Liver (tissue), 9 donors: Measurements from ENCODE around the gene SLC11A1. TPM values are rescaled to one million over a fixed set of nuclear protein-coding genes. Genes with fewer than 3 reads are reported as not detected.

Source experiments
- DNase-seq: peaks from one replicate; pipeline ENCODE4 v3.0.0-alpha.2; 2017; ENCODE audit warnings: low spot score
- H3K27ac ChIP-seq, 2 donors: one replicate each; pipeline ENCODE4 v1.7.0; 2013; ENCODE audit warnings: inconsistent platforms in 2 of 2, low read length in 2 of 2, control low read depth in 1 of 2, low read depth in 1 of 2, mild to moderate bottlenecking in 1 of 2
- H3K27me3 ChIP-seq, 4 donors: one replicate each; pipeline versions ENCODE4 v1.6.1 to v1.7.0; 2013; ENCODE audit warnings: low read length in 3 of 4, inconsistent platforms in 1 of 4, mild to moderate bottlenecking in 1 of 4, moderate library complexity in 1 of 4; ENCODE audit not compliant: control insufficient read depth in 4 of 4, insufficient read depth in 4 of 4
- H3K36me3 ChIP-seq, 4 donors: one replicate each; pipeline versions ENCODE4 v1.6.1 to v1.7.0; 2013; ENCODE audit warnings: low read length in 3 of 4, mild to moderate bottlenecking in 3 of 4, low read depth in 1 of 4, moderate library complexity in 1 of 4; ENCODE audit not compliant: control insufficient read depth in 4 of 4, insufficient read depth in 3 of 4
- H3K4me1 ChIP-seq, 4 donors: one replicate each; pipeline versions ENCODE4 v1.6.1 to v1.7.0; 2013; ENCODE audit warnings: low read length in 3 of 4, mild to moderate bottlenecking in 3 of 4, moderate library complexity in 1 of 4; ENCODE audit not compliant: control insufficient read depth in 4 of 4, insufficient read depth in 4 of 4
- H3K4me3 ChIP-seq, 3 donors: one replicate each; pipeline versions ENCODE4 v1.6.1 to v1.7.0; 2013; ENCODE audit warnings: low read length in 3 of 3, control low read depth in 1 of 3, low read depth in 1 of 3, mild to moderate bottlenecking in 1 of 3
- H3K9ac ChIP-seq, 2 donors: one replicate each; pipeline ENCODE4 v1.7.0; 2013; ENCODE audit warnings: low read length in 2 of 2, mild to moderate bottlenecking in 2 of 2, moderate library complexity in 2 of 2, control low read depth in 1 of 2, low read depth in 1 of 2
- H3K9me3 ChIP-seq, 4 donors: one replicate each; pipeline versions ENCODE4 v1.6.1 to v1.7.0; 2013; ENCODE audit warnings: low read length in 3 of 4; ENCODE audit not compliant: control insufficient read depth in 4 of 4
- EGR1 ChIP-seq, 2 donors: IDR thresholded peaks; 2 replicates each; pipeline ENCODE4 v1.6.1; 2016 to 2018; ENCODE audit warnings: antibody characterized with exemption in 2 of 2, low read depth in 2 of 2
- FOXA1 ChIP-seq: IDR thresholded peaks from 2 replicates; pipeline ENCODE4 v1.6.1; 2016; ENCODE audit warnings: antibody characterized with exemption
- FOXA2 ChIP-seq: IDR thresholded peaks from 2 replicates; pipeline ENCODE4 v1.6.1; 2016; ENCODE audit warnings: antibody characterized with exemption
- GABPA ChIP-seq, 2 donors: IDR thresholded peaks in 1 of 2; conservative IDR thresholded peaks in 1 of 2; 2 replicates each; pipeline ENCODE4 v1.6.1; 2016; ENCODE audit warnings: antibody characterized with exemption in 2 of 2, mild to moderate bottlenecking in 1 of 2, moderate library complexity in 1 of 2
- HNF4A ChIP-seq, 2 donors: conservative IDR thresholded peaks; 2 replicates each; pipeline ENCODE4 v1.6.1; 2016; ENCODE audit warnings: antibody characterized with exemption in 2 of 2, mild to moderate bottlenecking in 2 of 2
- HNF4G ChIP-seq: IDR thresholded peaks from 2 replicates; pipeline ENCODE4 v1.6.1; 2016; ENCODE audit warnings: antibody characterized with exemption
- JUND ChIP-seq, 2 donors: IDR thresholded peaks; 2 replicates each; pipeline ENCODE4 v1.6.1; 2016; ENCODE audit warnings: antibody characterized with exemption in 2 of 2
- NR2F2 ChIP-seq: IDR thresholded peaks from 2 replicates; pipeline ENCODE4 v1.6.1; 2016; ENCODE audit warnings: antibody characterized with exemption
- RAD21 ChIP-seq, 2 donors: IDR thresholded peaks; 2 replicates each; pipeline ENCODE4 v1.6.1; 2016; ENCODE audit warnings: antibody characterized with exemption in 2 of 2, mild to moderate bottlenecking in 2 of 2
- RXRA ChIP-seq, 2 donors: IDR thresholded peaks; 2 replicates each; pipeline ENCODE4 v1.6.1; 2017 to 2018; ENCODE audit warnings: antibody characterized with exemption in 2 of 2, mild to moderate bottlenecking in 1 of 2
- SP1 ChIP-seq: IDR thresholded peaks from 2 replicates; pipeline ENCODE4 v1.6.1; 2018; ENCODE audit warnings: antibody characterized with exemption, mild to moderate bottlenecking
- TAF1 ChIP-seq: conservative IDR thresholded peaks from 2 replicates; pipeline ENCODE4 v1.6.1; 2016; ENCODE audit warnings: antibody characterized with exemption, mild to moderate bottlenecking
- YY1 ChIP-seq: IDR thresholded peaks from 2 replicates; pipeline ENCODE4 v1.6.1; 2016; ENCODE audit warnings: antibody characterized with exemption, mild to moderate bottlenecking
- WGBS: extraction: QIAGEN DNeasy Blood & Tissue Kit; methylation state at CpG from one replicate; pipeline ENCODE4 v1.1.7; 2013; 5-methylcytosine and 5-hydroxymethylcytosine counted together
- polyA plus RNA-seq, 2 donors: library from polyadenylated mRNA; stranded (reverse) in 1 of 2; unstranded in 1 of 2; fragments of 200-250 nt in 1 of 2; fragments of >200 nt in 1 of 2; fragmentation: Nextera tagmentation in 1 of 2; extraction: Ambion mirVana in 1 of 2; gene quantifications; one replicate each; pipeline versions ENCODE4 v1.2.1 to v1.2.3, GENCODE V29; 2013 to 2015
- total RNA-seq, 2 donors: library from RNA; depleted of rRNA; stranded (reverse); fragments of >200 nt; gene quantifications; one replicate each; pipeline ENCODE4 v1.2.3, GENCODE V29; 2014
- TF ChIP-seq, protein P1 (sequence below): IDR thresholded peaks from 2 replicates; pipeline ENCODE4 v1.6.1; 2016; ENCODE audit warnings: antibody characterized with exemption
- TF ChIP-seq, protein P2 (sequence below): fragments of 150-350 bp; IDR thresholded peaks from 2 replicates; pipeline ENCODE4 v1.5.1; 2017; ENCODE audit warnings: improper control_type of control experiment, low read depth, low read length; ENCODE audit not compliant: missing input control
- TF ChIP-seq, protein P3 (sequence below): IDR thresholded peaks from 2 replicates; pipeline ENCODE4 v1.6.1; 2016; ENCODE audit warnings: antibody characterized with exemption, mild to moderate bottlenecking
- TF ChIP-seq, protein P4 (sequence below): IDR thresholded peaks from 2 replicates; pipeline ENCODE4 v1.6.1; 2016; ENCODE audit warnings: antibody characterized with exemption
- TF ChIP-seq, protein P5 (sequence below): IDR thresholded peaks from 2 replicates; pipeline ENCODE4 v1.6.1; 2016; ENCODE audit warnings: antibody characterized with exemption
- donor health status: healthy.
- donor health status: healthy.
- donor health status: healthy.
- donor health status: healthy.
- donor health status: healthy.

SLC11A1 gene
- total and polyA plus RNA-seq, 4 donors = 1.4 to 23.0 (median 3.2) TPM

DNA sequence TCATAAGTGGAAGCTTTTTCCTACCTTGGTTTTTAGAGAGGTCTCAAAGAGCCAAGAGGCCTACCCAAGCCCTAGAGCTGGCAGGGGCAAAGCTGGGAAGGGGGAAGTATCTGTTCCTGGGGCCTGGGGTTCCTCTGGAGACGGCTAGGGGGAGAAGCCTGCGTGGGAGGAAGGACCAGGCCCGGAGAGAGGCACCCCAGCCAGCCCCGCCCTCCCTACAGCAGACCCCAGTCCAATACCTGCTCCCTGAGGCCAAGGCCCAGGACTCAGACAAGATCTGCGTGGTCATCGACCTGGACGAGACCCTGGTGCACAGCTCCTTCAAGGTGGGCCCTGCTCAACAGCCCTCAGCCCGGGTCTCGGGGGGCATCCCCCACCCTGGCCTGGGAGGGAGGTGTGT lies 19.8 kb downstream of the SLC11A1 start:
- Histone ChIP-seq H3K9me3 (no peaks in the 10 kb centered on the region), H3K4me3 (peak overlapping the region; percentile 76 to 91 (median 88)), H3K36me3 (peaks cover 7 to 19% (median 12%) of the 10 kb centered on the region in 4 donors), H3K27ac (peak overlapping the region; percentile 40 to 67), H3K4me1 (peaks cover 23 to 70% (median 63%) of the 10 kb centered on the region in 4 donors), H3K9ac (peak overlapping the region in 1 of 2 donors; percentile 84), H3K27me3 (no peaks in the 10 kb centered on the region)
- TF ChIP-seq, protein P1, sequence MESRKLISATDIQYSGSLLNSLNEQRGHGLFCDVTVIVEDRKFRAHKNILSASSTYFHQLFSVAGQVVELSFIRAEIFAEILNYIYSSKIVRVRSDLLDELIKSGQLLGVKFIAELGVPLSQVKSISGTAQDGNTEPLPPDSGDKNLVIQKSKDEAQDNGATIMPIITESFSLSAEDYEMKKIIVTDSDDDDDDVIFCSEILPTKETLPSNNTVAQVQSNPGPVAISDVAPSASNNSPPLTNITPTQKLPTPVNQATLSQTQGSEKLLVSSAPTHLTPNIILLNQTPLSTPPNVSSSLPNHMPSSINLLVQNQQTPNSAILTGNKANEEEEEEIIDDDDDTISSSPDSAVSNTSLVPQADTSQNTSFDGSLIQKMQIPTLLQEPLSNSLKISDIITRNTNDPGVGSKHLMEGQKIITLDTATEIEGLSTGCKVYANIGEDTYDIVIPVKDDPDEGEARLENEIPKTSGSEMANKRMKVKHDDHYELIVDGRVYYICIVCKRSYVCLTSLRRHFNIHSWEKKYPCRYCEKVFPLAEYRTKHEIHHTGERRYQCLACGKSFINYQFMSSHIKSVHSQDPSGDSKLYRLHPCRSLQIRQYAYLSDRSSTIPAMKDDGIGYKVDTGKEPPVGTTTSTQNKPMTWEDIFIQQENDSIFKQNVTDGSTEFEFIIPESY = no peak
- TF ChIP-seq EGR1 (IDR thresholded peaks at IDR 0.05; ENCODE audit: low read depth in 2 of 2) = no peak
- TF ChIP-seq, protein P2, sequence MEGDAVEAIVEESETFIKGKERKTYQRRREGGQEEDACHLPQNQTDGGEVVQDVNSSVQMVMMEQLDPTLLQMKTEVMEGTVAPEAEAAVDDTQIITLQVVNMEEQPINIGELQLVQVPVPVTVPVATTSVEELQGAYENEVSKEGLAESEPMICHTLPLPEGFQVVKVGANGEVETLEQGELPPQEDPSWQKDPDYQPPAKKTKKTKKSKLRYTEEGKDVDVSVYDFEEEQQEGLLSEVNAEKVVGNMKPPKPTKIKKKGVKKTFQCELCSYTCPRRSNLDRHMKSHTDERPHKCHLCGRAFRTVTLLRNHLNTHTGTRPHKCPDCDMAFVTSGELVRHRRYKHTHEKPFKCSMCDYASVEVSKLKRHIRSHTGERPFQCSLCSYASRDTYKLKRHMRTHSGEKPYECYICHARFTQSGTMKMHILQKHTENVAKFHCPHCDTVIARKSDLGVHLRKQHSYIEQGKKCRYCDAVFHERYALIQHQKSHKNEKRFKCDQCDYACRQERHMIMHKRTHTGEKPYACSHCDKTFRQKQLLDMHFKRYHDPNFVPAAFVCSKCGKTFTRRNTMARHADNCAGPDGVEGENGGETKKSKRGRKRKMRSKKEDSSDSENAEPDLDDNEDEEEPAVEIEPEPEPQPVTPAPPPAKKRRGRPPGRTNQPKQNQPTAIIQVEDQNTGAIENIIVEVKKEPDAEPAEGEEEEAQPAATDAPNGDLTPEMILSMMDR = no peak
- TF ChIP-seq HNF4G = no peak
- TF ChIP-seq JUND (IDR thresholded peaks at IDR 0.05) = no peak
- 35% methylated on average over 9 of the region's 9 CpGs for WGBS
- no peak for DNase-seq

DNA sequence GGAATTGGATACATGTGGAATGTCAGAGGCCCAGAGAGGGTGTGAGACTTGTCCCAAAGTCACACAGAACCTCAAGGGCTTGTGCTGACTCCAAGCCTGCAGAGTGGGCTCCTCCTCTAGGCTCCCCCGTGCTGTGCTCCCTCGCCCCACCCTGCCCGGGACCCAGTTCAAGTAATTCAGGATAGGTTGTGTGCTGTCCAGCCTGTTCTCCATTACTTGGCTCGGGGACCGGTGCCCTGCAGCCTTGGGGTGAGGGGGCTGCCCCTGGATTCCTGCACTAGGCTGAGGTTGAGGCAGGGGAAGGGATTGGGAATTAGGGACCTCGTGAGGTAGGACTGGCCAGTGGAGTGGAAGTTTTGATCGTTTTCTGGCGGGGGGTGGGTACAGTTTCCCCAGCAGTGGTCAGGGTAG lies 20.4 kb downstream of the SLC11A1 start:
- 34% methylated on average over 8 of the region's 8 CpGs for WGBS
- no peaks in the 10 kb centered on the region for H3K9me3 ChIP-seq
- no peak overlapping the region for H3K4me3 ChIP-seq
- H3K4me1 ChIP-seq = peaks cover 19 to 69% (median 62%) of the 10 kb centered on the region in 4 donors
- H3K27me3 ChIP-seq = no peaks in the 10 kb centered on the region
- TF ChIP-seq NR2F2 (no peak), FOXA2 (no peak), EGR1 (IDR thresholded peaks at IDR 0.05; ENCODE audit: low read depth in 2 of 2) (no peak), HNF4A (conservative IDR thresholded peaks at IDR 0.05) (no peak), TAF1 (no peak), YY1 (no peak), FOXA1 (no peak), RXRA (IDR thresholded peaks at IDR 0.05) (no peak), HNF4G (no peak), SP1 (no peak), JUND (IDR thresholded peaks at IDR 0.05) (no peak), RAD21 (IDR thresholded peaks at IDR 0.05) (no peak), GABPA (IDR thresholded peaks at IDR 0.05 in 1 of 2, conservative IDR thresholded peaks at IDR 0.05 in 1 of 2) (no peak)
- TF ChIP-seq, protein P3, sequence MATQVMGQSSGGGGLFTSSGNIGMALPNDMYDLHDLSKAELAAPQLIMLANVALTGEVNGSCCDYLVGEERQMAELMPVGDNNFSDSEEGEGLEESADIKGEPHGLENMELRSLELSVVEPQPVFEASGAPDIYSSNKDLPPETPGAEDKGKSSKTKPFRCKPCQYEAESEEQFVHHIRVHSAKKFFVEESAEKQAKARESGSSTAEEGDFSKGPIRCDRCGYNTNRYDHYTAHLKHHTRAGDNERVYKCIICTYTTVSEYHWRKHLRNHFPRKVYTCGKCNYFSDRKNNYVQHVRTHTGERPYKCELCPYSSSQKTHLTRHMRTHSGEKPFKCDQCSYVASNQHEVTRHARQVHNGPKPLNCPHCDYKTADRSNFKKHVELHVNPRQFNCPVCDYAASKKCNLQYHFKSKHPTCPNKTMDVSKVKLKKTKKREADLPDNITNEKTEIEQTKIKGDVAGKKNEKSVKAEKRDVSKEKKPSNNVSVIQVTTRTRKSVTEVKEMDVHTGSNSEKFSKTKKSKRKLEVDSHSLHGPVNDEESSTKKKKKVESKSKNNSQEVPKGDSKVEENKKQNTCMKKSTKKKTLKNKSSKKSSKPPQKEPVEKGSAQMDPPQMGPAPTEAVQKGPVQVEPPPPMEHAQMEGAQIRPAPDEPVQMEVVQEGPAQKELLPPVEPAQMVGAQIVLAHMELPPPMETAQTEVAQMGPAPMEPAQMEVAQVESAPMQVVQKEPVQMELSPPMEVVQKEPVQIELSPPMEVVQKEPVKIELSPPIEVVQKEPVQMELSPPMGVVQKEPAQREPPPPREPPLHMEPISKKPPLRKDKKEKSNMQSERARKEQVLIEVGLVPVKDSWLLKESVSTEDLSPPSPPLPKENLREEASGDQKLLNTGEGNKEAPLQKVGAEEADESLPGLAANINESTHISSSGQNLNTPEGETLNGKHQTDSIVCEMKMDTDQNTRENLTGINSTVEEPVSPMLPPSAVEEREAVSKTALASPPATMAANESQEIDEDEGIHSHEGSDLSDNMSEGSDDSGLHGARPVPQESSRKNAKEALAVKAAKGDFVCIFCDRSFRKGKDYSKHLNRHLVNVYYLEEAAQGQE = no peak
- TF ChIP-seq, protein P2 = no peak
- TF ChIP-seq, protein P4, sequence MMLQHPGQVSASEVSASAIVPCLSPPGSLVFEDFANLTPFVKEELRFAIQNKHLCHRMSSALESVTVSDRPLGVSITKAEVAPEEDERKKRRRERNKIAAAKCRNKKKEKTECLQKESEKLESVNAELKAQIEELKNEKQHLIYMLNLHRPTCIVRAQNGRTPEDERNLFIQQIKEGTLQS = no peak
- TF ChIP-seq, protein P5, sequence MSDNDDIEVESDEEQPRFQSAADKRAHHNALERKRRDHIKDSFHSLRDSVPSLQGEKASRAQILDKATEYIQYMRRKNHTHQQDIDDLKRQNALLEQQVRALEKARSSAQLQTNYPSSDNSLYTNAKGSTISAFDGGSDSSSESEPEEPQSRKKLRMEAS = no peak
- TF ChIP-seq, protein P1 = no peak
- H3K36me3 ChIP-seq = peaks cover 7 to 19% (median 12%) of the 10 kb centered on the region in 4 donors
- H3K9ac ChIP-seq = peak overlapping the region in 1 of 2 donors; percentile 84
- peak overlapping the region in 1 of 2 donors; percentile 40 for H3K27ac ChIP-seq
- DNase-seq = no peak
